Mesendoderm (in vitro differentiated cells): Measurements from ENCODE around the gene POU6F1.
"Not testable (repeated sequence)": the region's sequence is repeated elsewhere in the genome, so short reads cannot be mapped to it uniquely, and the experiment has no call there.

Source experiments
- DNase-seq: peaks from one replicate; pipeline ENCODE4 v3.0.0; 2013
- H2AK5ac ChIP-seq: 2 replicates; pipeline ENCODE4 v1.6.1; 2013; ENCODE audit warnings: low read length, inconsistent platforms
- H2BK120ac ChIP-seq: 2 replicates; pipeline ENCODE4 v1.6.1; 2013; ENCODE audit warnings: low read depth, mild to moderate bottlenecking, low read length, moderate library complexity, mixed read lengths
- H2BK15ac ChIP-seq: replicated peaks from 2 replicates; pipeline ENCODE4 v1.6.1; 2013; ENCODE audit warnings: low read depth, mild to moderate bottlenecking, moderate library complexity
- H2BK5ac ChIP-seq: 2 replicates; pipeline ENCODE4 v1.6.1; 2013; ENCODE audit warnings: low read length, inconsistent platforms
- H3K18ac ChIP-seq: 2 replicates; pipeline ENCODE4 v1.6.1; 2013; ENCODE audit warnings: mild to moderate bottlenecking, low read length, mixed read lengths
- H3K23ac ChIP-seq: one replicate; pipeline ENCODE4 v1.6.1; 2013; ENCODE audit warnings: low read length
- H3K27ac ChIP-seq: 2 replicates; pipeline ENCODE4 v1.5.1; 2013; ENCODE audit warnings: low read depth, mild to moderate bottlenecking, inconsistent platforms, low read length, moderate library complexity
- H3K27me3 ChIP-seq: 2 replicates; pipeline ENCODE4 v1.6.1; 2013; ENCODE audit warnings: low read length, control low read depth, mild to moderate bottlenecking, inconsistent platforms; ENCODE audit not compliant: insufficient read depth, poor library complexity
- H3K36me3 ChIP-seq: 2 replicates; pipeline ENCODE4 v1.6.1; 2013; ENCODE audit warnings: low read length, inconsistent platforms; ENCODE audit not compliant: control insufficient read depth, insufficient read depth
- H3K4ac ChIP-seq: one replicate; pipeline ENCODE4 v1.6.1; 2013; ENCODE audit warnings: low read depth, mild to moderate bottlenecking, low read length, moderate library complexity
- H3K4me1 ChIP-seq: 2 replicates; pipeline ENCODE4 v1.6.1; 2013; ENCODE audit warnings: low read depth, low read length, inconsistent platforms; ENCODE audit not compliant: control insufficient read depth
- H3K4me2 ChIP-seq: 2 replicates; pipeline ENCODE4 v1.6.1; 2013; ENCODE audit warnings: low read length
- H3K4me3 ChIP-seq: 2 replicates; pipeline ENCODE4 v1.5.1; 2013; ENCODE audit warnings: mild to moderate bottlenecking, low read length
- H3K56ac ChIP-seq: one replicate; pipeline ENCODE4 v1.6.1; 2013; ENCODE audit warnings: low read length
- H3K79me1 ChIP-seq: 2 replicates; pipeline ENCODE4 v1.6.1; 2013; ENCODE audit warnings: low read length, inconsistent platforms
- H3K79me2 ChIP-seq: 2 replicates; pipeline ENCODE4 v1.6.1; 2013; ENCODE audit warnings: mild to moderate bottlenecking, low read length; ENCODE audit not compliant: control insufficient read depth, insufficient read depth
- H3K9ac ChIP-seq: 2 replicates; pipeline ENCODE4 v1.6.1; 2013; ENCODE audit warnings: low read length, inconsistent platforms
- H4K5ac ChIP-seq: one replicate; pipeline ENCODE4 v1.6.1; 2013; ENCODE audit warnings: low read length
- H4K8ac ChIP-seq: one replicate; pipeline ENCODE4 v1.6.1; 2013; ENCODE audit warnings: low read depth, mild to moderate bottlenecking, control low read depth, low read length, moderate library complexity
- WGBS: extraction: QIAGEN DNeasy Blood & Tissue Kit; methylation state at CpG from one replicate; pipeline ENCODE4 v1.1.7; 2013; ENCODE audit warnings: low lambda C conversion rate, missing lambda C conversion rate; ENCODE audit not compliant: insufficient coverage; ENCODE audit errors: extremely low coverage; 5-methylcytosine and 5-hydroxymethylcytosine counted together

POU6F1 gene

DNA sequence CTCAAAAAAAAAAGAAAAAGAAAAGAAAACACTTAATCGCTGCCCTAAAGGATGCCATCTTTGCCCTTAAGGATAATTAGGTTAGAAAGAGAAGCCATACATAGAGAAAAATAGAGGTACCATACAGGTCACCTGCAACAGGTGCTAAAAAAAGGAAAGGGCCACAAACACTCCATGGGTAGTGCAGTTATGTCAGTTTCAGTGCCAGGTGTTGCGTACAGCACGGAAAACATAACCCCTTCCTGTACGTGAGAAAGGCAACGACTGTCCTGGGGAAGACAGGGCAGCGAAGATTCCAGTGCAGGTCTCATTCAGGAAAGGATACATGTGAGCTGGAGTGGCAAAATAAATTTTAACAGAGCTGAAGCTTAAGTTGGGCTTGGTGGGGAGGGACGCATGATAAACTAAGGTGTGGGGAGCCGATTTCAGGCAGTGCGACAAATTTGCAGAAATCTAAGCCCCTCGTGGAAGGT, 20.2 kb upstream of the POU6F1 start:
- peak overlapping the region; percentile 64 for H3K18ac ChIP-seq
- H3K56ac ChIP-seq, result peak overlapping the region; percentile 95
- H2BK5ac ChIP-seq, result peak overlapping the region; percentile 18
- peaks cover 6% of the 10 kb centered on the region for H3K36me3 ChIP-seq
- H3K9ac ChIP-seq, result peak overlapping the region; percentile 86
- H4K8ac ChIP-seq, result no peak overlapping the region
- peaks cover 2% of the 10 kb centered on the region for H3K79me1 ChIP-seq
- no peak for DNase-seq
- WGBS, result no CpG with 5 or more reads among the region's 10 CpGs
- no peaks in the 10 kb centered on the region for H3K27me3 ChIP-seq
- H3K23ac ChIP-seq, result no peak overlapping the region
- H4K5ac ChIP-seq, result peak overlapping the region; percentile 44
- H2AK5ac ChIP-seq, result no peak overlapping the region
- H3K79me2 ChIP-seq, result peaks cover 7% of the 10 kb centered on the region
- peak overlapping the region; percentile 67 for H3K4me3 ChIP-seq
- H2BK120ac ChIP-seq, result no peak overlapping the region
- H3K4me2 ChIP-seq, result peak overlapping the region; percentile 99
- H3K4me1 ChIP-seq, result peaks cover 2% of the 10 kb centered on the region
- no peak overlapping the region for H2BK15ac ChIP-seq
- peak overlapping the region; percentile 80 for H3K27ac ChIP-seq
- peak overlapping the region; percentile 58 for H3K4ac ChIP-seq

DNA sequence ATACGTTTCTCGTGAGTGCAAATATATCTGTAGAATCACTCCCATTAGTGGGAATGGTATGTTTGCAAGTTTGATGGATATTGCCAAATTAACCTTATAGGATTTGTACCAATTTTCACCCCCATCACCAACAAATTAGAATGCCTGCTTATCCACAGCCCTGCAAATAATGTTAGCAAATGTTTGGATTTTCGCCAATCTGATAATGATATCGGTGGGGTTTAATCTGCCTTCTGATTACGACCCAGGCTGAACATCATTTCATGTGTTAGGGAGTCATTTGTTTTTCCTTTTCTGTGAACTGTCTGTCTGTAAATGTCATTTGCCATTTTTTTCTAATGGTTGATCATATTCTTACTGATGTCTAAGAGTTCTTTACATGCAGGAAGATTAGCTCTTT, 16.7 kb upstream of the POU6F1 start:
- Histone ChIP-seq H4K5ac (no peak overlapping the region), H2BK15ac (no peak overlapping the region), H2AK5ac (no peak overlapping the region), H3K23ac (no peak overlapping the region), H3K27me3 (no peaks in the 10 kb centered on the region), H3K18ac (no peak overlapping the region), H3K27ac (no peak overlapping the region), H3K56ac (no peak overlapping the region), H3K4ac (no peak overlapping the region), H2BK5ac (no peak overlapping the region), H3K4me2 (no peak overlapping the region), H3K79me1 (no peaks in the 10 kb centered on the region), H3K36me3 (no peaks in the 10 kb centered on the region), H3K4me1 (no peaks in the 10 kb centered on the region), H4K8ac (no peak overlapping the region), H3K4me3 (no peak overlapping the region), H2BK120ac (no peak overlapping the region), H3K79me2 (no peaks in the 10 kb centered on the region), H3K9ac (no peak overlapping the region)
- no peak for DNase-seq
- WGBS, result no CpG with 5 or more reads among the region's 5 CpGs

DNA sequence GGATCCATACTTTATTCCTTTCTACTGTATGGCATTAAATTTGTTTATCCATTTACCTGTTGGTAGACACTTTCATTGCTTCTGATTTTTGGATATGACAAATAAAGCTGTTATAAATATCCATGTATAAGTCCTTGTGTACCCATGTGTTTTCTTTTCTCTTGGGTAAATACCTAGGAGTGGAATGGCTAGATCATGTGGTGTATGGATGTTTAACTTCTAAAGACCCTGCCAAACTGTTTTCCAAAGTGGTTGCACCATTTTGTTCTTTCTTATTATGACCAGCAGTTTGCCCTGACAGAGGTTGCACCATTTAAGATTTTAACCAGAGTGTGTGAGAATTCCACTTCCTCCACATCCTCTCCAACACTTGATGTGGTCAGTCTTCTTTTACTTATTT, 14.8 kb upstream of the POU6F1 start:
- no peak overlapping the region for H2BK5ac ChIP-seq
- no peak overlapping the region for H2BK120ac ChIP-seq
- H3K4me1 ChIP-seq, result no peaks in the 10 kb centered on the region
- no peak overlapping the region for H3K4ac ChIP-seq
- H3K23ac ChIP-seq, result no peak overlapping the region
- H2AK5ac ChIP-seq, result no peak overlapping the region
- H3K79me1 ChIP-seq, result no peaks in the 10 kb centered on the region
- no peak overlapping the region for H3K18ac ChIP-seq
- no peak overlapping the region for H3K9ac ChIP-seq
- no peak overlapping the region for H3K4me2 ChIP-seq
- H2BK15ac ChIP-seq, result no peak overlapping the region
- no peaks in the 10 kb centered on the region for H3K79me2 ChIP-seq
- no peak overlapping the region for H3K4me3 ChIP-seq
- H3K27ac ChIP-seq, result no peak overlapping the region
- no peak overlapping the region for H4K5ac ChIP-seq
- H3K27me3 ChIP-seq, result no peaks in the 10 kb centered on the region
- no peak for DNase-seq
- H3K56ac ChIP-seq, result no peak overlapping the region
- no peak overlapping the region for H4K8ac ChIP-seq
- no peaks in the 10 kb centered on the region for H3K36me3 ChIP-seq

DNA sequence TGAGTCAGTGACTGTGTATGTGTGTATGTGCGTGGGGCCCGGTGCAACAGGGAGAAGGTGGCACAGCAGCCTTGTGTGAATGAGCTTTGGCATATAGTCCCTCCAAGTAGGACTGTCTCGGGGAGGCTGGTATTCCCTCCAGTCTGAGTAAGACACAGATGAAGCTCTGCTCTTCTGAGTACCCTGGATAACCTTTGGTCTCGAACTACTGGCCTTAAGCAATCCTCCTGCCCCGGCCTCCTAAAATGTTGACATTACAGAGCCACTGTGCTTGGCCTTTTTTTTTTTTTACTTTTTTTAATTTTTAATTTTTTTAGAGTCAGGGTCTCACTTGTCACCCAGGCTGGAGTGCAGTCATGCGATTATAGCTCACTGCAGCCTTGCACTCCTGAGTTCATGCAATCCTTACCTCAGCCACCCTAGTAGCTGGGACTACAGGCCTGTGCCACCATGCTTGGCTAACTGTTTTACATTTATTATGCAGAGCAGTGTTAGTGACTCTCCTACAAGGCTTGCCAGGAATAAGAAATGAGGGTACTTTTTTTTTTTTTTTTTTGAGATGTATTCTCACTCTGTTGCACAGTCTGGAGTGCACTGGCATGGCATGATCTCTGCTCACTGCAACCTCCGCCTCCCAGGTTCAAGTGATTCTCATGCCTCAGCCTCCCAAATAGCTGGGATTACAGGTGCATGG, 11.4 kb upstream of the POU6F1 start:
- Histone ChIP-seq H2AK5ac (no peak overlapping the region), H3K79me2 (no peaks in the 10 kb centered on the region), H3K18ac (no peak overlapping the region), H3K27me3 (no peaks in the 10 kb centered on the region), H2BK120ac (no peak overlapping the region), H3K4me2 (no peak overlapping the region), H2BK15ac (no peak overlapping the region), H3K79me1 (no peaks in the 10 kb centered on the region), H3K23ac (no peak overlapping the region), H3K56ac (no peak overlapping the region), H3K4me3 (no peak overlapping the region), H3K27ac (no peak overlapping the region), H4K8ac (no peak overlapping the region), H4K5ac (no peak overlapping the region), H3K4ac (no peak overlapping the region), H3K4me1 (no peaks in the 10 kb centered on the region), H3K9ac (no peak overlapping the region), H3K36me3 (no peaks in the 10 kb centered on the region), H2BK5ac (no peak overlapping the region)
- DNase-seq, result no peak
- no CpG with 5 or more reads among the region's 7 CpGs for WGBS

DNA sequence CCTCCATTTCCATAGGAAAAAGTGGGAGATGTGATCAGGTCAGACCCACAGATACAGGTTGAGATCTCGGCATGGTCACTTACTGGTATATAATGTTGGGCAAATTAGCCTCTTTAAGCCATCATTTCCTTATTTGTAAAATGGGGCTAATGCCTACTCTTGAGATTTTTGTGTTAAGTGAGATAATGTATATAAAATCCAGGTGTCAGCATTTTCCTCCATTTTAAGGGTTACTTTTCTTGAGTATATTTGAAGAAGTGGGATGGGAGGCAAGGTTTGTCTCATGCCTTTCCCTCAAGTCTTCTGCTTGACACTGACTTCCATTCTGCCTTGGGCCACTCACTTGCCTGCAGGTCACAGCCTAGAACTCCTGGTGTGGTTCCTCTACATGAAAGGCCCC, 10.1 kb upstream of the POU6F1 start:
- Histone ChIP-seq H2BK15ac (no peak overlapping the region), H2BK5ac (no peak overlapping the region), H3K18ac (no peak overlapping the region), H3K4ac (no peak overlapping the region), H3K79me2 (no peaks in the 10 kb centered on the region), H3K4me3 (no peak overlapping the region), H4K8ac (no peak overlapping the region), H2AK5ac (no peak overlapping the region), H3K23ac (no peak overlapping the region), H3K27me3 (no peaks in the 10 kb centered on the region), H2BK120ac (no peak overlapping the region), H4K5ac (no peak overlapping the region), H3K27ac (no peak overlapping the region), H3K4me2 (no peak overlapping the region), H3K4me1 (no peaks in the 10 kb centered on the region), H3K9ac (no peak overlapping the region), H3K36me3 (no peaks in the 10 kb centered on the region), H3K79me1 (no peaks in the 10 kb centered on the region), H3K56ac (no peak overlapping the region)
- no peak for DNase-seq
- no CpG with 5 or more reads among the region's 1 CpG for WGBS

DNA sequence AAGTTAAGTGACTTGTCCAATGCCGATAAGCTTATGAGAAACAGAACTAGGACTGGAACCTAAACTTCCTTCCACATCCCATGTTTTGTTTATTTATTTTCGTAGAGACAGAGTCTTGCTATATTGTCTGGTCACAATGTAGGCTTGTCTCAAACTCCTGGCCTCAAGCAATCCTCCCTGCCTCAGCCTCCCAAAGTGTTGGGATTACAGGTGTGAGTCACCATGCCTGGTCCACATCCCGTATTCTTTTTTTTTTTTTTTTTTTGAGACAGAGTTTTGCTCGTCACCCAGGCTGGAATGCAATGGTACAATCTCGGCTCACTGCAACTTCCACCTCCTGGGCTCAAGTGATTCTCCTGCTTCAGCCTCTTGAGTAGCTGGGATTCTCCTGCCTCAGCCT, 9.2 kb upstream of the POU6F1 start:
- not testable (repeated sequence) for H3K4ac ChIP-seq, H3K27ac ChIP-seq, H3K23ac ChIP-seq, H3K18ac ChIP-seq, H3K56ac ChIP-seq, H3K4me2 ChIP-seq, H3K36me3 ChIP-seq, H4K8ac ChIP-seq, H3K27me3 ChIP-seq, H2AK5ac ChIP-seq, H2BK5ac ChIP-seq, H2BK15ac ChIP-seq, H2BK120ac ChIP-seq, H3K79me1 ChIP-seq, DNase-seq, H3K4me1 ChIP-seq, H3K79me2 ChIP-seq, H3K4me3 ChIP-seq, H4K5ac ChIP-seq, H3K9ac ChIP-seq
- WGBS, result no CpG with 5 or more reads among the region's 5 CpGs
